ENCODE measurements around the gene FHAD1.

The FHAD1 gene

GRCh38 chr1:15218287-15219279 lies 28.4 kb upstream of the FHAD1 start:
- Histone ChIP-seq H3K27ac (ENCODE audit: low read length) (no peak overlapping the region), H2AFZ (ENCODE audit: low read depth, low read length) (no peak overlapping the region), H3K4me2 (ENCODE audit: low read length) (no peak overlapping the region)

DNA sequence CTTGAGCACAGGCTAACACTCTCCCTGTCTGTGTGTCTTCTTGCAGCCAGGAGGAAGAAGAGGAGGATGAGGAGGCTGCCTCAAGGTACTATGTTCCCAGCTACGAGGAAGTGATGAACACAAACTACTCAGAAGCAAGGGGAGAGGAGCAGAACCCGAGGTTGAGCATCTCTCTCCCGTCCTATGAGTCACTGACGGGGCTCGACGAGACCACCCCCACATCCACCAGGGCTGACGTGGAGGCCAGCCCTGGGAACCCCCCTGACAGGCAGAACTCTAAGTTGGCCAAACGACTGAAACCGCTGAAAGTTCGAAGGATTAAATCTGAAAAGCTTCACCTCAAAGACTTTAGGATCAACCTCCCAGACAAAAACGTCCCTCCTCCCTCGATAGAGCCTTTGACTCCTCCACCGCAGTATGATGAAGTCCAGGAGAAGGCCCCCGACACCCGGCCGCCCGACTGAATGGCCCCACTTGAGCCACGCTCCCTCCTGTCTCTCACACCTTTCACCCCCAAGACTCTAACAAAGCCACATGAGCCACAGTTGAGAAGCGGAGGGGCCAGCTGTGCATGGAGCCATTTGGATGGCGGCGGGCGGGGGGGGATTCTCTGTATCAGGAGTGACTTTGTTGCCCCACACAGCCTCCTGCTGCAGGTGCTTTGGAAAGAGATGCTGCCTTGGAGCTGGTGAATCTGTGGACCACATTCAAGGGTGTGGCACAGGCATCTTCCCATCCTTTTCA lies 27.6 kb upstream of the FHAD1 start:
- TF ChIP-seq CTCF (IDR thresholded peaks at IDR 0.05; ENCODE audit: low read depth, low read length) (no peak), EZH2phosphoT487 (IDR thresholded peaks at IDR 0.05; ENCODE audit: low read depth) (no peak)

More at GRCh38 chr1:15218287-15219279, 28.4 kb upstream of the FHAD1 start:
- no peak for TF ChIP-seq CTCF (IDR thresholded peaks at IDR 0.05; ENCODE audit: low read depth, low read length)
- no peak for TF ChIP-seq EZH2phosphoT487 (IDR thresholded peaks at IDR 0.05; ENCODE audit: low read depth)
- H3K27me3 ChIP-seq (ENCODE audit: low read depth, low read length): no peaks in the 10 kb centered on the region; the same call in 1 of the 2 replicates
- no peaks in the 10 kb centered on the region for H3K79me2 ChIP-seq (ENCODE audit: low read length)
- no peak overlapping the region for H3K4me3 ChIP-seq (ENCODE audit: low read length)
- H4K20me1 ChIP-seq (ENCODE audit: insufficient read depth, low read length): no peaks in the 10 kb centered on the region
- H3K9me3 ChIP-seq (ENCODE audit: insufficient read depth, low read length): no peaks in the 10 kb centered on the region
- H3K36me3 ChIP-seq (replicated peaks; ENCODE audit: low read depth, low read length): no peaks in the 10 kb centered on the region
- no peaks in the 10 kb centered on the region for H3K4me1 ChIP-seq (ENCODE audit: low read length)
- H3K9ac ChIP-seq (ENCODE audit: low read length): no peak overlapping the region

DNA sequence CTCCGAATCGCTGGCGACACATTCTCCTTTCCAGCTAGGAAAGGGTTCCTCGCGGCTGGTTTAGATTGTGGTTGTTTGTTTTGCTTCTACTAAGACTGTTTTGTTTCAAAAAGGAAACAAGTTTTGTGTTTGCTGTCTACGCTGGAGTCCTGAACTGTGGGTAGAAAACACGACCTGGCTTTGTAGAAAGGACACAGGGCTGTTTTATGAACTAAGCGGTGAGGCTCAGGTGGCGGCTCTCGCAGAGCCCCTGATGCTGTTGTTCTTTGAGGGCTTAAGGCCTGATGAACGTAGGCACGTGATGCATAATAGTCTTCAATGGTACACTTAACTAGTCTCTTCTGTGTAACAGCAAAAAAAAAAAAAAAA lies 27.0 kb upstream of the FHAD1 start:
- Histone ChIP-seq H2AFZ (ENCODE audit: low read depth, low read length) (no peak overlapping the region), H3K4me3 (ENCODE audit: low read length) (no peak overlapping the region), H3K36me3 (replicated peaks; ENCODE audit: low read depth, low read length) (no peaks in the 10 kb centered on the region), H3K27ac (ENCODE audit: low read length) (no peak overlapping the region), H3K79me2 (ENCODE audit: low read length) (no peaks in the 10 kb centered on the region), H3K4me2 (ENCODE audit: low read length) (no peak overlapping the region), H3K9ac (ENCODE audit: low read length) (no peak overlapping the region), H3K9me3 (ENCODE audit: insufficient read depth, low read length) (no peaks in the 10 kb centered on the region), H4K20me1 (ENCODE audit: insufficient read depth, low read length) (no peaks in the 10 kb centered on the region), H3K4me1 (ENCODE audit: low read length) (no peaks in the 10 kb centered on the region), H3K27me3 (ENCODE audit: low read depth, low read length) (no peaks in the 10 kb centered on the region; the same call in 1 of the 2 replicates)
- TF ChIP-seq EZH2phosphoT487 (IDR thresholded peaks at IDR 0.05; ENCODE audit: low read depth) (no peak), CTCF (IDR thresholded peaks at IDR 0.05; ENCODE audit: low read depth, low read length) (no peak)

More for the DNA sequence above, 27.6 kb upstream of the FHAD1 start:
- no peaks in the 10 kb centered on the region for H3K36me3 ChIP-seq (replicated peaks; ENCODE audit: low read depth, low read length)
- H3K79me2 ChIP-seq (ENCODE audit: low read length): no peaks in the 10 kb centered on the region
- H3K9ac ChIP-seq (ENCODE audit: low read length): no peak overlapping the region
- no peaks in the 10 kb centered on the region for H3K4me1 ChIP-seq (ENCODE audit: low read length)
- no peak overlapping the region for H3K27ac ChIP-seq (ENCODE audit: low read length)
- no peak overlapping the region for H3K4me3 ChIP-seq (ENCODE audit: low read length)
- no peaks in the 10 kb centered on the region for H3K9me3 ChIP-seq (ENCODE audit: insufficient read depth, low read length)
- no peaks in the 10 kb centered on the region; the same call in 1 of the 2 replicates for H3K27me3 ChIP-seq (ENCODE audit: low read depth, low read length)
- H2AFZ ChIP-seq (ENCODE audit: low read depth, low read length): no peak overlapping the region
- no peak overlapping the region for H3K4me2 ChIP-seq (ENCODE audit: low read length)
- H4K20me1 ChIP-seq (ENCODE audit: insufficient read depth, low read length): no peaks in the 10 kb centered on the region
